Activated CD8-positive, alpha-beta memory T cell treated with anti-CD3 and anti-CD28 coated beads, Interleukin-2, amount 50 U/mL, for 1 hour (primary cell): ENCODE results near the gene LYVE1.

Experiments used
- DNase-seq: peaks from one replicate; pipeline ENCODE4 v3.0.0-alpha.2; 2020; ENCODE audit errors: extremely low read depth

LYVE1 gene

DNA sequence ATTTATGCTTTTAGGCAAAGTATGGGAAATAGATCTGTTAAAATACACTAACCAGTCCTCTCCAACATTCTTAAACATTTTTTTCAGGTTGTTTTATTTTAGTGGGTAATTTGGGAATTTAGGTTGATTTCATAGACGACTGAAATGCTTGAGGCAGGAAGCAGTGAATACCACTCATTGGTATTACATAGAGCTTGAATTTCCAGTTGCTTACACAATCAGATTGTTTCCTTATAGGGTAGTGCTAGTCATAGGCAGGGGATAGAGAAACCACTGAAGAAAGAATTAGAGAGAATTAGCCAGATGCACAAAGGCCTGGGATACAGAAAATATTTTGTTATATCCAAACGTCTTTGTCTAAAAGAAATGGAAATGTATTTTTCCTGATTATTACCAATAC, 23.9 kb upstream of the LYVE1 start:
- no peak for DNase-seq

DNA sequence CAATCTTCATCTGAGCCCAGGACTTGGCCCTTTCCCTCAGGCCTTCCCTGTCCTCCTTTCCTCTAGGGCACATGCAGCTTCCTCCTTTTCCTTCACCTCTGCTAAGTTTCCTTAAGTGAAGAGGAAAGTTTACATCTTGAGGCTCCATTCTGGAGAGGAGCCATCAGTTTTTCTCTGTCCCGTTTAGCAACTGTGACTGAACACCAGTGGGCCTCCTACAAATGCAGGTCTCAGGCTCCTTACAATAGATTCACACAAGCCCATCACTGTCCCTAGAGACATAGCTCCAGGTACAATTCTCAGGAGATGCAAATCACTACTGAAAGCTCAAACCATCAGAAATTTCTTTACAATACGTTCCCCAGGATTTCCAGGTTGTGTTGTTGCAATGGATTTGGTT, 23.3 kb upstream of the LYVE1 start:
- DNase-seq = no peak

GRCh38 chr11:10590218-10590915, 21.9 kb upstream of the LYVE1 start:
- DNase-seq = no peak

DNA sequence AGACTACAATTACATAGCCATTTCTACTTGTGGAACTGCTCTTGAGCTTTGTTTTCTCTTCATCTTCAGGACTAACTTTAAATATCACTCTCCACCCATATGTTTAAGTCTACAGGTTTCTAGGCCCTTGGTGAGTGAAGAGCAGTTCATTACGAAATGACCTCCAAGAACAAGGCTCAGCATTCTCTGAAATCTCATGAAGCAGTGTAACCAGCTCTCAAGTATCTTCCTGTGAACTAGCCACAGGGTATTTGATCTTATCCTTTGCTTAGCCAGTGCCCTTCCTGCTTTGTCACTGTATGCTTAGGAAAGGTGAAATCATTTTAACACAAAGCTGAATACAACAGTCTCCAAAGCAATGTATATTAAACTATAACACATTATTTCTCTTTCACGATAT, 20.4 kb upstream of the LYVE1 start:
- no peak for DNase-seq

DNA sequence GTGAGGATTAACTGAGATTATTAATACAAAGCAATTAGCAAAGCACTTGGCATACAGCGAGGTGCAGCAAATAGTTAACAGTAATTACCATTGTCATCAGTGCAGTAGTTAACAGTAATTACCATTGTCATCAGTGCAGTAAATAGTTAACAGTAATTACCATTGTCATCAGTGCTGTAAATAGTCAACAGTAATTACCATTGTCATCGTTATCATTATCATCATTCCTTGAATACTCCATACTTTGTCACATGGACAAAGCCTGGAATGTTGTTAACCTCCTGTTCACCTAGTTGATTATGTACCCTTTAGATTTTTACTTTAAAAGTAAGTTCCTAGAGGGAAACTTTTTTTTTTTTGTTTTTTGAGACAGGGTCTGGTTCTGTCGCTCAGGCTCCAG, 19.5 kb upstream of the LYVE1 start:
- no peak for DNase-seq

- DNase-seq = no peak
Observed at GRCh38 chr11:10587388-10587787, 18.9 kb upstream of the LYVE1 start.

DNA sequence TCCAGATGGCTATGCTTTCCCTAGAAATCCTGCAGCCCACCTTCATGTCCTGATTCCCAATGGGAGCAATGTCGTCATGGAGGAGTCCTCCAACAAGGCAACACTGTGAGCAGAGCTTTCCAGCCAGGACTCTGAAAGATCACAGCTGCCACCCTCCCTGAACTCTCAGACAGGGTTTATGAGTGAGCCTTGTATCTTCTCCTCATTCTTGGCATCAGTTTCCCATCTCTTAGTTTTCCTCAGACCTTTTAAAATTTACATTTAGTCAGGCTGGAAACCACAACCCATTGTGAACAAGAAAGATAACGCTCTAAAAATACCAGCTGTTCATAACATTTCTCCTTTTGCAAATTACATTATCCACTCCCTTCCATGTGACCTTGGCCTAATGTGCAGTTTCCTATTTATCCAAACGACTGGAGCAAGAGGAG, 15.6 kb upstream of the LYVE1 start:
- DNase-seq = no peak

DNA sequence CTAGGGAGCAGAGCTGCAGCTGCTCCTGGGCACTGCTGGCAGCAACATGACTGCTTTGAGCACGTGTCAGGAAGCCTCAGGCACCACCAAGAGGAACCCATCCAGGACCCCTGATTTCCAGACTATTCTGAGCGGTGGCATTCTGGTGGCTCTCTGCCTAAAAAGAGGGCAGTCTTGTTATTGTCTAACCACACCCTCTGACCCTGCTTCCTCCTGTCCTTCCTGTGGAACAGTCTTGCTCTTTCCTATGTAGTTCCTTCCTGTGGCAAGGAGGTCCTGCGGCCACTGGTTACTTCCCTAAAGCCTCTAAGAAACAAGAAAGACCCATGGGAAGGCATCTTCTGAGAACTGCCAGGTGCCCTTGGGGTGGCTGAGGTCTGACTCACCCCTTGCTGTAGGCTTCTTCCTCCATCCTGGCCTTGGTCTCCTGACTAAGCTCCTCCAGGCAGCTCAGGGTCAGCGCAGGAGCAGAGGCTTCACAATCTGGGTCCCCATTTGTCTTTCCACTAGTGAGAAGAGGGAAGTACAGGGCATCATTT, 13.1 kb upstream of the LYVE1 start:
- no peak for DNase-seq

- no peak for DNase-seq
Observed at GRCh38 chr11:10580623-10581022, 12.2 kb upstream of the LYVE1 start.

DNA sequence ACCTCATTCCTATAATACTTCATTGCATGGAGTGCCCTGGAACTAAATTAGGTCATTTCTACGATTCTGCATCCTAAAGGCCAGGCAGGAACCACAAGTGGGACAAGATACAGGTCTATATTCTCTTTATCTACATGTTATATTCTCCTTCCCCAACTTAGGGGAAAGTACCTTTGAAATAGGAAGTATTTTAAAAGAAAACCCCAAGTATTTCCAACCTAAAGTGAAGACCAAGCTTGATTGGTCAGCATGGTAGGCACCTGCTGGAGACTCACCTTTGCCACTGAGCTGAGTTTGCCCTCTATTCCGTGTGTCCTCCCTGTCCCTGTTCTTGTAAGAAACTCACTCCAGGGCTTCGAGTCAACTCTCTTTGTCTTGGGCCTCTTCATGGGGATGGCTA, 11.2 kb upstream of the LYVE1 start:
- no peak for DNase-seq

DNA sequence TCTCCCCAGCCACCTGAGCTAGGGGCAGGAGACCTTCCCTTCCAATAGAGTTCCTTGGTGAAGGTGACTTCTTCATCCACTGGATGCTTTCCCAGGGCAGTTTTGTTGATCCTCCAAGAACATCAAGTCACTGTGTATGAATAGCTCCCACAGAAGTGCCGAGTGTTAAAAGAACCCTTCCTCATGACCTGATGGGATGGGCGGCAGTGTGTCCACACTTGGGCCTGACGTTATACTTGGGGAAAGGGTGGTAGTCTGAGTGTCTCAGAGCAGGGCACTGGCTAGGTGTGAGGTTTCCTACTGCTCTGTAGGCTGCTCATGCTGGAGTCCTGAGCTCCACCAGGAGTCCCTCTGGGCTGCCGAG, 7.6 kb upstream of the LYVE1 start:
- no peak for DNase-seq

DNA sequence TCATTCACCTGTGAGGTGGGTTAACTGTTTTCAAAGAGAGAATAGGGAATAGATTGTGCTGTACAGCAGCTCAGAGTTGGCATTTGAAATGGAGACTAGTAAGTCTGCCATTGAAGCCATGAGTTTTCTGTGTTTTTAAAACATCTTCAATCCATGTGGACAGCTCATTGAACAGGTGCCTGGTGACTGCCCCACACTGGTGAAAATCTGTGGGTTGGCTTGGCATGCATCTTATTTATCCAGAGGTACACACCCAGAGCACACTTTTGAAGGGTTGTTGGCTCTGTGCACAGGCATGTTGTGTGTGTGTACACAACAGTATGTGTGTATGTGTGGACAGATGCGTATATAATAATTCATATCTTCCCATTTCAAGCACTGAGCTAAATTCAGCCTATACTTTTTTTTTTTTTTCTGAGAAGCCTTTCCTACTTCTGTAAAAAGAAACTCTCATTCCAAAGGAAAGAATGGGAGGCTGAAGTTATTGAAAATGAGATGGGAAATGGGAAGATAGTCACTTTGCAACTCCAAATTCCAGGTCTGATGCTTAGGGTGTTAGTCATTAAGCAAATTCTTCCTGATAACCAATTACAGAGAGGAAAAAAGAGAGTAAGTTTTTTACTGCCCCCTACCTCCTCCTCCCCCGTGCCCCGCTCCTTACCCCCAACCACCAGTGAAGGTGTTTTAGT, 7.0 kb upstream of the LYVE1 start:
- no peak for DNase-seq

- no peak for DNase-seq
Observed at GRCh38 chr11:10573556-10573955, 5.1 kb upstream of the LYVE1 start.

DNA sequence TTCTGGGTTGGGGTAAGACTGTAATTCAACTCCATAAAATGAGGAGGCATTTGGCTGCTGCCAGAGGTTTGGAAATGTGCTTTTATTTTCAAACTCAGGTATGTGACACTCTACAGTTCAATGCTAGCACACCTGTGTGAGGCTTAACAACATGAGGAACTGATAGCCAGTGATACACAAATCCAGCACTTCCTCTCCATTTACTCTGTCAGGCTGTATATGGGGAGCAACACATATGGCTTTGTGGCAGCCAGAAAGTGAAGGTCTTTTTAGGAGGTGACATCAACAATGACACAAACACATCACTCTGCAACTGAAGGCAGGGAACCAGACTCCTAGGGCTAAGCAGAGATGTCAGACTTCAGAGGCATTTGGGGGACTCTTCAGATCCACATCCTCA, 4.6 kb upstream of the LYVE1 start:
- no peak for DNase-seq

- no peak for DNase-seq
Observed at GRCh38 chr11:10572533-10572932, 4.1 kb upstream of the LYVE1 start.

- DNase-seq = no peak
Observed at GRCh38 chr11:10567446-10567845, 1.0 kb downstream of the LYVE1 start.

DNA sequence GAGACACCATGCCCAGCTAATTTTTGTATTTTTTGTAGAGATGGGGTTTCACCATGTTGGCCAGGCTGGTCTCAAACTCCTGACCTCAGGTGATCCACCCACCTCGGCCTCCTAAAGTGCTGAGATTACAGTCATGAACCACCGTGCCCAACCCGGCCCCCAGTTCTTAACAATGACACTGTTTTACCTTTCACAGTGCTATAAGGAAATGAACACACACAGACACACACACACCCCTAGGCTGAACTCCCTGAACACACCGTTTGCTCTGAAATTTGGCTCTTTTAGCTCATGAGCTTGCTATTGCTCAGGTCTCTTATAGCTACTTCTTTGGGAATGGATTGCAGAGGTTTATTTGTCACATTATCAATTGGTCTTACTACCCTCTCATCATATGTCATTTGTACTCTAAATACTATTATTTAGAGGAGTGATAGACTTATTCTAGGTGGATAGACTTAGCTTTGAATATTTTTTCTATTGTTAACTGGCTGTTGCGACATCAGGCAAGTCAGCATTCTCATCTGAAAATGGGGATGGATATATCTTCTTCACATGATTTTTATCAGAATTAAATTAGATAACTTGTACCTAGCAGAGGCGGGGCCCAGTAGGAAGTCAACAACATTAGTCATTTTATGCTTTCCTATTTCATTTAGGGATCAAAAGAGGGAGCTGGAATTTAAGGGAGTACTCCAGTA, 2.1 kb downstream of the LYVE1 start:
- DNase-seq = no peak

- no peak for DNase-seq
Observed at GRCh38 chr11:10565493-10565892, 3.0 kb downstream of the LYVE1 start.

DNA sequence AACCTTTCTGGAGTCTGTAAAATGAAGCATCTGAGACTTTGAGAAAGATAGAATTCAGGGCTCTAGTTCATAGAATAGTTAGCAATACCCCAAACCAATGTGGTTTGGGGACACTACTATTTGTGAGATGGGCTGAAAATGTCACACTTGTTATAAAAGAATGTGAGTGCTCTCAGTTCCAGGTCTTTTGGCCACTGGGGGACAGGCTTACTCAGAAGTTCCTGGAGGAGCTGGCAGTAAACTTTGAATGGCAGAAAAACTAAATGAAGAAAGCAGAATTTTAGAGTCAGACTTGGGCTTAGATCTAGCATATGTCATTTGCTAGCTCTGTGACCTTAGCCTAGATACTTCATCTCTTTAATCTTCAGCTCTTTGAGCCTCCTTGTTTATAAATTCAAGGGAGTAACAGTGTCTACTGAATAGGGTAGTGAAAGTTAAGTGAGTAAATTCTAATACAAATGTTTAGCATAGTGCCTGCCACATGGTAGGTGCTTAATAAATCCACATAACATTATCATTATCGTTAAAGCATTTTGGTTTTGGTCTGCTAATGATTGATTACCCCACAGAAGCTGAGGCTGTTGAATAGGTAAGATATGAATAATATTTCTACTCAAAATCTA, 3.7 kb downstream of the LYVE1 start:
- no peak for DNase-seq

DNA sequence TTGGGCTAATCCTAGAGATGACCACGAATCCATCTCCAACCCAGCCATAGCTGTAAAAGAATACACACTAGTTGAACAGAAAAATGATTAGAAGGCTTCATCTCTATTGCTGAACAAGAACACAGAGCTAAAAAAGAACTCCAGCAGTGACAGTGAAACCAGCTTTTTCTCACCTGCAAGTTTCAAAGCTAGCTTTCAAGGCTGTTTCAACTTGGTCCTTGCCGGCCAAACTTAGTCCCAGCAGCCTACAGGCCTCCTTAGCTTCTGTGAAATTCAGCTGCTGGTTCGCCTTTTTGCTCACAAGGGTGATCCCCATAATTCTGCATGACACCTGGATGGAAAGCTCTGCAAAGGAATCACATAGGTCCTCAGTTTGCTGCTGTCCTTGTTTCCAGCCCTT, 4.4 kb downstream of the LYVE1 start:
- no peak for DNase-seq

DNA sequence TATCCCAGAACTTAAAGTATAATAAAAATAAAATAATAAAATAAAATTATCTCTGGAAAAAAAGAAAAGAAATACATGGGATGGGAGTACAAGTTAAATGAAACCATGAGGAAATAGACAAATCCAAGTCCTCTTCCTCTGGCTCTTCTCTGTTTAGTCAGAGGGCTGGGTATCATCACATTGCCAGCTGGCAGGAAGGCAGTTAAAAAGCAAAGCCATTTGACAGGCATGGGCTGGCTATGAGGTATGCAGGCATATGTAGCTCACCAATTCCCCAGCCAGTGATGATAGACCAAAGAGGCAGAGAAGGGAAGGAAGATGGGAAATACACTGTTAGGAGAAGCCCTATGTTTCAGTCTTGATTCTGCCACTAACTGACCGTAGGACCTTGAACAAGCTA, 6.5 kb downstream of the LYVE1 start:
- DNase-seq = no peak

- no peak for DNase-seq
Observed at GRCh38 chr11:10561043-10561818, 7.2 kb downstream of the LYVE1 start.
